VCaP (cell line): ENCODE results near the gene BRMS1.
A peak's percentile ranks its signal among the peaks of the same experiment; 100 is the strongest.

ENCODE experiments used
- H3K27ac ChIP-seq: fragments of 450-650 bp; 2 replicates; pipeline ENCODE4 v1.5.1; 2017
- CTCF ChIP-seq: fragments of 450-650 bp; conservative IDR thresholded peaks from 2 replicates; pipeline ENCODE4 v1.5.1; 2017; ENCODE audit warnings: mild to moderate bottlenecking, moderate library complexity

Gene BRMS1

GRCh38 chr11:66294626-66295620 is 50.0 kb downstream of the BRMS1 start:
- no peak for TF ChIP-seq CTCF
- H3K27ac ChIP-seq = no peak overlapping the region

GRCh38 chr11:66293777-66294625 is 50.9 kb downstream of the BRMS1 start:
- TF ChIP-seq CTCF = no peak
- no peak overlapping the region for H3K27ac ChIP-seq

- no peak overlapping the region for H3K27ac ChIP-seq
- TF ChIP-seq CTCF = no peak
Measured at GRCh38 chr11:66293352-66293751, 51.6 kb downstream of the BRMS1 start.

- H3K27ac ChIP-seq = peak overlapping the region; percentile 78; the same call in 1 of the 2 replicates
- no peak for TF ChIP-seq CTCF
Measured at GRCh38 chr11:66292543-66293332, 52.2 kb downstream of the BRMS1 start.

GRCh38 chr11:66291706-66292542 is 53.0 kb downstream of the BRMS1 start, which contains the start of gene TMEM151A:
TMEM151A (plus strand) TSS chr11:66291894; CDS start chr11:66292014, 120 bp downstream.
- peak within 1 kb of the TSS; percentile 78; the same call in 1 of the 2 replicates for H3K27ac ChIP-seq
- no peak for TF ChIP-seq CTCF

GRCh38 chr11:66291303-66291705 is 53.6 kb downstream of the BRMS1 start:
- peak overlapping the region; percentile 78; the same call in 1 of the 2 replicates for H3K27ac ChIP-seq
- TF ChIP-seq CTCF = no peak
